GM06990 (cell line): ENCODE data around the gene MGAT3.

Experiments used
- DNase-seq: peaks from one replicate; pipeline ENCODE4 v3.0.0-alpha.2; 2011; ENCODE audit not compliant: insufficient read length; ENCODE audit errors: extremely low read depth
- H3K27me3 ChIP-seq: replicated peaks from 2 replicates; pipeline ENCODE4 v1.6.0; 2011; ENCODE audit warnings: low read length; ENCODE audit not compliant: control insufficient read depth, insufficient read depth
- H3K36me3 ChIP-seq: 2 replicates; pipeline ENCODE4 v1.5.1; 2011; ENCODE audit warnings: low read length; ENCODE audit not compliant: control insufficient read depth, insufficient read depth
- H3K4me3 ChIP-seq: replicated peaks from 2 replicates; pipeline ENCODE4 v1.5.1; 2011; ENCODE audit warnings: low read depth, mild to moderate bottlenecking, control low read depth, low read length
- TF ChIP-seq, protein P1 (sequence below): IDR thresholded peaks from 2 replicates; pipeline ENCODE4 v1.5.1; 2011; ENCODE audit warnings: low read length, control low read depth, mild to moderate bottlenecking, inconsistent platforms; ENCODE audit not compliant: insufficient read depth, poor library complexity, severe bottlenecking

MGAT3 gene

DNA sequence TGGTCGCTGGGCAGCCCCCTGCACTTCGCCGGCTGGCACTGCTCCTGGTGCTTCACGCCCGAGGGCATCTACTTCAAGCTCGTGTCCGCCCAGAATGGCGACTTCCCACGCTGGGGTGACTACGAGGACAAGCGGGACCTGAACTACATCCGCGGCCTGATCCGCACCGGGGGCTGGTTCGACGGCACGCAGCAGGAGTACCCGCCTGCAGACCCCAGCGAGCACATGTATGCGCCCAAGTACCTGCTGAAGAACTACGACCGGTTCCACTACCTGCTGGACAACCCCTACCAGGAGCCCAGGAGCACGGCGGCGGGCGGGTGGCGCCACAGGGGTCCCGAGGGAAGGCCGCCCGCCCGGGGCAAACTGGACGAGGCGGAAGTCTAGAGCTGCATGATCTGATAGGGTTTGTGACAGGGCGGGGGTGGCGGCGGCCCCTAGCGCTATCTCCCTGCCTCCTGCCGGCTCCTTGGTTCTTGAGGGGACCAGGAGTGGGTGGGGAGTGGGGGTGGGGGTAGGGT, 31.8 kb downstream of the MGAT3 start:
- Histone ChIP-seq H3K27me3 (no peaks in the 10 kb centered on the region), H3K36me3 (peaks cover 28% of the 10 kb centered on the region), H3K4me3 (no peak overlapping the region)
- TF ChIP-seq, protein P1, sequence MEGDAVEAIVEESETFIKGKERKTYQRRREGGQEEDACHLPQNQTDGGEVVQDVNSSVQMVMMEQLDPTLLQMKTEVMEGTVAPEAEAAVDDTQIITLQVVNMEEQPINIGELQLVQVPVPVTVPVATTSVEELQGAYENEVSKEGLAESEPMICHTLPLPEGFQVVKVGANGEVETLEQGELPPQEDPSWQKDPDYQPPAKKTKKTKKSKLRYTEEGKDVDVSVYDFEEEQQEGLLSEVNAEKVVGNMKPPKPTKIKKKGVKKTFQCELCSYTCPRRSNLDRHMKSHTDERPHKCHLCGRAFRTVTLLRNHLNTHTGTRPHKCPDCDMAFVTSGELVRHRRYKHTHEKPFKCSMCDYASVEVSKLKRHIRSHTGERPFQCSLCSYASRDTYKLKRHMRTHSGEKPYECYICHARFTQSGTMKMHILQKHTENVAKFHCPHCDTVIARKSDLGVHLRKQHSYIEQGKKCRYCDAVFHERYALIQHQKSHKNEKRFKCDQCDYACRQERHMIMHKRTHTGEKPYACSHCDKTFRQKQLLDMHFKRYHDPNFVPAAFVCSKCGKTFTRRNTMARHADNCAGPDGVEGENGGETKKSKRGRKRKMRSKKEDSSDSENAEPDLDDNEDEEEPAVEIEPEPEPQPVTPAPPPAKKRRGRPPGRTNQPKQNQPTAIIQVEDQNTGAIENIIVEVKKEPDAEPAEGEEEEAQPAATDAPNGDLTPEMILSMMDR: no peak
- no peak for DNase-seq

DNA sequence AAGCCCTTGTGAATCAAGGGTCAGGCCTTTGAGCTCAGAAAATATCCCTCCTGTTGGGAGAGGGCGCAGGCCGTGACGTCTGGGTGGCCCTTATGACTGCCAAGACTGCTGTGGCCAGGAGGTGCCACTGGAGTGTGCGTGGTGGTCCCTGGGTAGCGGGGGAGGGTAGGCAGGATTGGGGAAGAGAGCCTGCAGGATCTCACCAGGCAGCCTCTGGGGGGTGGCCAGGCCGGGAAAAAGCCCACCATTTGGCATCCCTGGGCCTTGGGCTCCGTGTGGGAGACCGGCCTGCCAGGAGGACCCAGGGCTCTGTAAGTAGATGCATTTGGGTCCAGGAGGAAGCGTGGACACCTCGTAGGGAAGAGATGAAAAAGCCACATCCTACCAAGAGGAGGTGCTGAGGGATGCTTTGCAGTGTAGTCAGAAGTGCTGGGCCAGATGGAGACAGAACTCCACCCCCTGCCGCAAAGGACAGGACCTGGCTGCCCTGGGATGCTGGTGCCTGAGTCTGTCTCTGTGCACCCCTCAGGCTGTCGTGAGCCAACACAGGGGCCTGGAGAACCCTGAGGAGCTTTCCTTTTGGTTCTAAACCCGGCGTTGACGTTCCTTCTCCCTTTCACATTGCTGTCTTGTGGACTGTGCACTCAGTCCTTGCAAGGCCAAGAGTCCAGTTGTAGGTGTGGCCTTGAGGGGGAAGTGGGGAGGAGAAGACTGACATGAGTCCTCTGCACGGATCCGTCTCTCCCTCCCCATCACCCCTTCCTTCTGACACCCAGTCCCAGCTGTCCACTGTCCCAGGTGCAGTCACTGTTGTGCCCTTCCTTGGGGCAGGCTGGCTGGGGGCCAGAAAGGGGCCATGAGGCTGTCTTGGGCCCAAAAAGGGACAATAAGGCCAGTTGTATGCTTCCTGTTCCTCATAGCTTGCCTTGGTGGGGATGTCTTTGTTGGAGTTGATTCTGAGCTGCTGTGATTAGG, 32.6 kb downstream of the MGAT3 start:
- peaks cover 28% of the 10 kb centered on the region for H3K36me3 ChIP-seq
- TF ChIP-seq, protein P1: no peak
- DNase-seq: no peak
- H3K27me3 ChIP-seq: no peaks in the 10 kb centered on the region
- H3K4me3 ChIP-seq: no peak overlapping the region

DNA sequence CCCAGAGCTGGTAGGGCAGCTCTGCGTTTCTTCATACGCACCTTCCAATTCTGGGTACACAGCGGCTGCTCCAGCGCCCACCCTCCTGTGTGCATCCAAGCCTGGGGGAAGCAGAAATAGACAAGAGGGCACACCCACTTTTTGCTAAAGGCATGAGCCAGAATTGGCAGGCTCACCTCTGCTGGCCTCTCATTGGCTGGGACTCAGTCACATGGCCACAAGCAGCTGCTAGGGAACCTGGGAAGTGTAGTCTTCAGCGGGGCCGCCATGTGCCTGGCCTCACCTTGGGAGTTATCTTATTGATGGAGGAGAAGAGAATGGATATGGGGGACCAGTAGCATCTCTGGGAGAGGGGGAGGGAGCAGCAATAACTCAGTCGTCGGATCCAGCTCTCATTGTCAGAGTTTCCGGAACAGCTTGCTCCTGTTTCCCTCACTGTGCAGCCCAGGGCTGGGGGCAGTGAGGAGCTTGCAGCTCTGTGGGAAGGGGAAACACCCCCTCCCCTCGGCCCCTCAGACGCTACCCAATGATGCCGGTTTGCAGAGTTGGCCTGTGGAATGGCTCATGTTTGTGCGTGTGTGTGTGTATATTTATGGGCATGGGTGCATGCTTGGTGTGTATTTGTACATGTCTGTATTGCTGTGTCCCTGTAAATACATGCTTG, 33.5 kb downstream of the MGAT3 start:
- Histone ChIP-seq H3K36me3 (peaks cover 28% of the 10 kb centered on the region), H3K4me3 (no peak overlapping the region), H3K27me3 (no peaks in the 10 kb centered on the region)
- no peak for DNase-seq
- TF ChIP-seq, protein P1: no peak

GRCh38 chr22:39490966-39491680, 34.3 kb downstream of the MGAT3 start:
- peaks cover 28% of the 10 kb centered on the region for H3K36me3 ChIP-seq
- no peak for DNase-seq
- TF ChIP-seq, protein P1: no peak

DNA sequence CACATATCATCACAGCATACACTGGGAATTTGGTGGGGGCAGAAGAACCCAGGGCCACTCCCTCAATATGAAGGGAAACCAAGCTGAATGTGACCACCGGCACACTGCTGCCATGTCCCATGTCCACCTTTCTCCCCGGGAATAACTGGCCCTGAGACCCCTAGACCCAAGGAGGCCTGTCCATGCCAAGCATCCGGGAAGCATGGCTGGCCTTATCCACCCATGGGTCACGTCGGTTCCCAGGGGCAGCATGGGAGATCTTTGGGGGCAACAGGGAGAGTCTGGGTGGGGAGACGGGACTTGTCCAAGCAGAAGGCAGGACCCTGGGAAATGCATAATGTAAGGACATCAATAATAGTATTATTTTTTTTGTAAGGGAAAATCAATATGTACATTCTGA, 34.9 kb downstream of the MGAT3 start:
- DNase-seq: no peak
- no peak overlapping the region for H3K4me3 ChIP-seq
- TF ChIP-seq, protein P1: no peak
- no peaks in the 10 kb centered on the region for H3K27me3 ChIP-seq
- H3K36me3 ChIP-seq: peaks cover 28% of the 10 kb centered on the region

More at GRCh38 chr22:39490966-39491680, 34.3 kb downstream of the MGAT3 start:
- Histone ChIP-seq H3K4me3 (no peak overlapping the region), H3K27me3 (no peaks in the 10 kb centered on the region)
